IMR-90 (cell line): ENCODE data around the gene SUPT3H.

Experiments used
- BHLHE40 ChIP-seq: fragments of 150-350 bp; IDR thresholded peaks from 2 replicates; pipeline ENCODE4 v1.6.1; 2016; ENCODE audit warnings: mild to moderate bottlenecking, low read depth, low read length
- CEBPB ChIP-seq: IDR thresholded peaks from 2 replicates; pipeline ENCODE4 v1.6.1; 2012; ENCODE audit warnings: low read depth, low read length, improper control_type of control experiment
- CHD1 ChIP-seq: IDR thresholded peaks from 2 replicates; pipeline ENCODE4 v1.6.1; 2012; ENCODE audit warnings: low read depth, low read length, improper control_type of control experiment
- CTCF ChIP-seq: conservative IDR thresholded peaks from 2 replicates; pipeline ENCODE4 v1.5.1; 2012; ENCODE audit warnings: mild to moderate bottlenecking, low read depth, low read length, improper control_type of control experiment
- FOS ChIP-seq: fragments of 150-350 bp; IDR thresholded peaks from 2 replicates; pipeline ENCODE4 v1.6.1; 2016; ENCODE audit warnings: low read depth, low read length
- MAFK ChIP-seq: IDR thresholded peaks from 2 replicates; pipeline ENCODE4 v1.6.1; 2012; ENCODE audit warnings: low read depth, low read length, improper control_type of control experiment
- POLR2A ChIP-seq: IDR thresholded peaks from 2 replicates; pipeline ENCODE4 v1.6.1; 2012; ENCODE audit warnings: mild to moderate bottlenecking, low read depth, low read length
- RAD21 ChIP-seq: IDR thresholded peaks from 2 replicates; pipeline ENCODE4 v1.6.1; 2012; ENCODE audit warnings: low read length, improper control_type of control experiment
- RCOR1 ChIP-seq: IDR thresholded peaks from 2 replicates; pipeline ENCODE4 v1.6.1; 2012; ENCODE audit warnings: mild to moderate bottlenecking, low read length, improper control_type of control experiment; ENCODE audit not compliant: insufficient replicate concordance
- RFX5 ChIP-seq: IDR thresholded peaks from 2 replicates; pipeline ENCODE4 v1.8.0; 2012; ENCODE audit warnings: low read depth, mild to moderate bottlenecking, low read length, moderate library complexity
- SMC3 ChIP-seq: fragments of 150-350 bp; IDR thresholded peaks from 2 replicates; pipeline ENCODE4 v1.6.1; 2016; ENCODE audit warnings: low read depth, mild to moderate bottlenecking, antibody characterized with exemption, low read length, moderate library complexity
- USF2 ChIP-seq: fragments of 150-350 bp; IDR thresholded peaks from 2 replicates; pipeline ENCODE4 v1.6.1; 2017; ENCODE audit warnings: mild to moderate bottlenecking, antibody characterized with exemption, low read length, low read depth
- TF ChIP-seq, protein P1 (sequence below): fragments of 150-350 bp; IDR thresholded peaks from 2 replicates; pipeline ENCODE4 v1.6.1; 2016; ENCODE audit warnings: low read depth, mild to moderate bottlenecking, low read length, moderate library complexity, borderline replicate concordance

- no peak for TF ChIP-seq CTCF
- TF ChIP-seq RFX5: no peak
- TF ChIP-seq RCOR1: no peak
- TF ChIP-seq RAD21: no peak
- no peak for TF ChIP-seq POLR2A
- TF ChIP-seq CHD1: no peak
- TF ChIP-seq BHLHE40: no peak
- TF ChIP-seq MAFK: no peak
- TF ChIP-seq FOS: no peak
- TF ChIP-seq CEBPB: no peak
- no peak for TF ChIP-seq USF2
- no peak for TF ChIP-seq SMC3
- TF ChIP-seq, protein P1, sequence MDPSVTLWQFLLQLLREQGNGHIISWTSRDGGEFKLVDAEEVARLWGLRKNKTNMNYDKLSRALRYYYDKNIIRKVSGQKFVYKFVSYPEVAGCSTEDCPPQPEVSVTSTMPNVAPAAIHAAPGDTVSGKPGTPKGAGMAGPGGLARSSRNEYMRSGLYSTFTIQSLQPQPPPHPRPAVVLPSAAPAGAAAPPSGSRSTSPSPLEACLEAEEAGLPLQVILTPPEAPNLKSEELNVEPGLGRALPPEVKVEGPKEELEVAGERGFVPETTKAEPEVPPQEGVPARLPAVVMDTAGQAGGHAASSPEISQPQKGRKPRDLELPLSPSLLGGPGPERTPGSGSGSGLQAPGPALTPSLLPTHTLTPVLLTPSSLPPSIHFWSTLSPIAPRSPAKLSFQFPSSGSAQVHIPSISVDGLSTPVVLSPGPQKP: no peak
Measured at GRCh38 chr6:44800784-44801592, 576.7 kb downstream of the SUPT3H start.
